A549 (cell line): Measurements from ENCODE around the gene CPZ.

Experiments
- BHLHE40 ChIP-seq: IDR thresholded peaks from 2 replicates; pipeline ENCODE4 v1.6.1; 2012; ENCODE audit warnings: low read depth, low read length, inconsistent platforms
- POLR2A ChIP-seq: IDR thresholded peaks from 2 replicates; pipeline ENCODE4 v1.6.1; 2012; ENCODE audit warnings: mild to moderate bottlenecking, low read length
- TF ChIP-seq, protein P1 (sequence below): fragments of 250-450 bp; sonication (Bioruptor Pico); IDR thresholded peaks from 2 replicates; pipeline ENCODE4 v1.5.0; 2020; ENCODE audit warnings: low read depth, mild to moderate bottlenecking, moderate library complexity

GRCh38 chr4:8552581-8553205 lies 39.9 kb upstream of the CPZ start:
- TF ChIP-seq BHLHE40: no peak
- no peak for TF ChIP-seq POLR2A
- TF ChIP-seq, protein P1, sequence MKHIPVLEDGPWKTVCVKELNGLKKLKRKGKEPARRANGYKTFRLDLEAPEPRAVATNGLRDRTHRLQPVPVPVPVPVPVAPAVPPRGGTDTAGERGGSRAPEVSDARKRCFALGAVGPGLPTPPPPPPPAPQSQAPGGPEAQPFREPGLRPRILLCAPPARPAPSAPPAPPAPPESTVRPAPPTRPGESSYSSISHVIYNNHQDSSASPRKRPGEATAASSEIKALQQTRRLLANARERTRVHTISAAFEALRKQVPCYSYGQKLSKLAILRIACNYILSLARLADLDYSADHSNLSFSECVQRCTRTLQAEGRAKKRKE (CRISPR knock-in tag): no peak
